Panc1 (cell line): ENCODE measurements around the gene CPA2. TPM values are rescaled to one million over a fixed set of nuclear protein-coding genes. Genes with fewer than 3 reads are reported as not detected.
A peak's percentile ranks its signal among the peaks of the same experiment; 100 is the strongest.

Source experiments
- ATAC-seq: fragments of 200-7000 bp; cut with Tn5 transposase; 2 replicates; pipeline ENCODE4 v1.9.1; 2020; ENCODE audit warnings: mild to moderate bottlenecking, moderate library complexity
- Bru-seq: library from RNA; stranded (reverse); fragments of 400-500 nt; gene quantifications from one replicate; lab custom pipeline; 2021; lab: Mats Ljungman, UMichigan
- BruChase-seq, 2 experiments: library from RNA; stranded (reverse); fragments of 400-500 nt; gene quantifications; one replicate each; lab custom pipeline; 2021; lab: Mats Ljungman, UMichigan
- BruUV-seq: library from RNA; stranded (reverse); fragments of 400-500 nt; replicated peaks from 2 replicates; lab custom pipeline; 2021; lab: Mats Ljungman, UMichigan
- CTCF ChIA-PET: fragments of 300-600 bp; sonication (Branson Sonifier 250); formaldehyde crosslinking; loops from one replicate; lab custom pipeline; 2022; ENCODE audit warnings: antibody characterized with exemption; lab: Charles Lee
- POLR2A ChIA-PET: fragments of 300-600 bp; sonication (Branson Sonifier 250); formaldehyde crosslinking; loops from one replicate; lab custom pipeline; 2022; ENCODE audit warnings: antibody characterized with exemption; lab: Charles Lee
- DNase-seq: peaks from one replicate; pipeline ENCODE4 v3.0.0-alpha.2; 2010; ENCODE audit warnings: low read depth, low spot score
- H3K27ac ChIP-seq: 2 replicates; pipeline ENCODE4 v1.5.1; 2011; ENCODE audit warnings: mild to moderate bottlenecking, low read length, inconsistent platforms
- H3K27me3 ChIP-seq: fragments of 200-500 bp; sonication (Bioruptor generic); 2 replicates; pipeline ENCODE4 v1.6.0; 2014; ENCODE audit warnings: low read length, inconsistent platforms; ENCODE audit not compliant: control insufficient read depth, insufficient read depth
- H3K36me3 ChIP-seq: fragments of 200-500 bp; sonication (Bioruptor generic); 2 replicates; pipeline ENCODE4 v1.5.1; 2014; ENCODE audit warnings: inconsistent platforms, mild to moderate bottlenecking, low read length, moderate library complexity; ENCODE audit not compliant: control insufficient read depth, insufficient read depth
- H3K4me1 ChIP-seq: 2 replicates; pipeline ENCODE4 v1.5.1; 2011; ENCODE audit warnings: inconsistent platforms, mild to moderate bottlenecking, low read length, moderate library complexity; ENCODE audit not compliant: control insufficient read depth, insufficient read depth
- H3K4me3 ChIP-seq, 2 experiments: 2 replicates each; pipeline ENCODE4 v1.5.1; 2011 to 2012; ENCODE audit warnings: low read depth in 2 of 2, low read length in 2 of 2, mild to moderate bottlenecking in 2 of 2, inconsistent platforms in 1 of 2, moderate library complexity in 1 of 2
- H3K9me3 ChIP-seq: fragments of 200-500 bp; sonication (Bioruptor generic); 2 replicates; pipeline ENCODE4 v1.5.1; 2014; ENCODE audit warnings: low read depth, mild to moderate bottlenecking, inconsistent platforms, low read length, moderate library complexity; ENCODE audit not compliant: control insufficient read depth, insufficient read depth
- POLR2AphosphoS5 ChIP-seq: IDR thresholded peaks from 2 replicates; pipeline ENCODE4 v1.6.1; 2012; ENCODE audit warnings: mild to moderate bottlenecking, low read depth, low read length, moderate library complexity
- SIN3A ChIP-seq: IDR thresholded peaks from 2 replicates; pipeline ENCODE4 v1.6.1; 2012; ENCODE audit warnings: low read depth, mild to moderate bottlenecking, low read length, moderate library complexity, borderline replicate concordance; ENCODE audit not compliant: insufficient read depth
- TCF7L2 ChIP-seq: IDR thresholded peaks from 2 replicates; pipeline ENCODE4 v1.6.1; 2011; ENCODE audit warnings: mild to moderate bottlenecking, low read depth, low read length, inconsistent platforms
- in situ Hi-C: cut with HindIII; loops from 2 replicates; pipeline ENCODE4 v1.10.0; 2016; ENCODE audit warnings: low sequenced_read_pairs, low pct_unique_long_range_greater_than_20kb
- intact Hi-C: fragments of 100-400 bp; cut with micrococcal nuclease; formaldehyde crosslinking; loops from one replicate; pipeline ENCODE4 v1.10.0; 2022; ENCODE audit not compliant: unreplicated experiment
- long read RNA-seq: library from polyadenylated mRNA; unstranded; transcript quantifications from one replicate; pipeline ENCODE4 v2.0.0, GENCODE V29; 2021; ENCODE audit not compliant: unreplicated experiment
- polyA plus RNA-seq: library from polyadenylated mRNA; unstranded; fragments of >200 nt; gene quantifications from one replicate; pipeline ENCODE4 v1.2.1, GENCODE V29; 2012; ENCODE audit warnings: missing spikeins; ENCODE audit not compliant: insufficient read length
- total RNA-seq: library from RNA; stranded (reverse); gene quantifications from one replicate; pipeline ENCODE4 v1.2.1, GENCODE V29; 2021; ENCODE audit not compliant: unreplicated experiment
- TF ChIP-seq, protein P1 (sequence below), 2 experiments: IDR thresholded peaks; 2 replicates each; pipeline ENCODE4 v1.6.1; 2011 to 2012; ENCODE audit warnings: low read depth in 2 of 2, control low read depth in 1 of 2, low read length in 1 of 2, mild to moderate bottlenecking in 1 of 2, moderate library complexity in 1 of 2; ENCODE audit not compliant: insufficient read depth in 1 of 2
- TF ChIP-seq, protein P2 (sequence below): fragments of 450-650 bp; IDR thresholded peaks from 2 replicates; pipeline ENCODE4 v1.5.1; 2017; ENCODE audit warnings: mild to moderate bottlenecking

CPA2 gene
- total RNA-seq (0.87 TPM), Bru-seq, nascent RNA (not detected), BruChase-seq, experiment 1, labeled RNA remaining after a 2-hour chase (not detected), BruChase-seq, experiment 2, labeled RNA remaining after a 6-hour chase (percentile 4 among the genes with signal in this experiment)
- not detected for polyA plus RNA-seq
- long read RNA-seq, result 0 reads

DNA sequence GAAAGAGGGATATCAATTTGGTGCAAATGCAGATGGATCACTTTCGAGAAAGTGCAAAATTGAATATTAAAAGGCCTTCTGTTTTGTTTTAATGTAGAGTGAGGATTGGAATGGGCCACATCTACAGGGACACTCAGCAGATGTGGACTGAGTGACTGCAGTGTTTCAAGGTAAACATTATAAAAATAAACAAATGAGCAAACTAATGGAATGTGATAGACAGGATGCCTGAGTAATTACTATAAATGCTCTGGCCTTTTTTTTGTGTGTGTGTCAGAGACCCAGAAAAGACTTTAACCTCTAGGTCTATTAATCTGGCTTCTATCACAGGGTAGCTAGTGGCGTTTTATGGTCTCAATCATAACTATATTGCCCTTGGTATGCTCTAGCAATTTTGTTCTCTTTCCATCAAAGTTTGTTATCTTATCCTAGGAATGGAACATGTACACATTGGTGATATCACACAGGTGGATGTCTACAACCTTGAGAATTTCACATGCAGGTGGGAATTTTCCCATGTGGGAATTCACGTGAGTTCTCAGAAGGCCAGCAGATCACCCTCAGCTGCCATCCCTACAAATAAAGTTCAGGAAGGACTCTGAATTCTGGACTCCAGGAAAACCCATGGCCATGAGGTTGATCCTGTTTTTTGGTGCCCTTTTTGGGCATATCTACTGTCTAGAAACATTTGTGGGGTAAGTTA lies at the start of gene CPA2:
Gene CPA2 (plus strand): TSS at position 606 of the 703 bp plus-strand sequence. CDS start 19 bp downstream, at position 625.
- Histone ChIP-seq H3K27me3 (no peaks in the 10 kb centered on the region), H3K36me3 (no peaks in the 10 kb centered on the region), H3K27ac (no peak within 1 kb of the TSS), H3K4me3 (no peak within 1 kb of the TSS), H3K9me3 (no peaks in the 10 kb centered on the region), H3K4me1 (no peaks in the 10 kb centered on the region)
- no TSS peak for BruUV-seq
- DNase-seq (no peak), ATAC-seq (no peak)
- in situ Hi-C loops, result no loop called here
- CTCF ChIA-PET, result no interaction called here
- POLR2A ChIA-PET, result no interaction called here
- intact Hi-C loops, result no loop called here
- TF ChIP-seq SIN3A, result no peak
- TF ChIP-seq, protein P1, sequence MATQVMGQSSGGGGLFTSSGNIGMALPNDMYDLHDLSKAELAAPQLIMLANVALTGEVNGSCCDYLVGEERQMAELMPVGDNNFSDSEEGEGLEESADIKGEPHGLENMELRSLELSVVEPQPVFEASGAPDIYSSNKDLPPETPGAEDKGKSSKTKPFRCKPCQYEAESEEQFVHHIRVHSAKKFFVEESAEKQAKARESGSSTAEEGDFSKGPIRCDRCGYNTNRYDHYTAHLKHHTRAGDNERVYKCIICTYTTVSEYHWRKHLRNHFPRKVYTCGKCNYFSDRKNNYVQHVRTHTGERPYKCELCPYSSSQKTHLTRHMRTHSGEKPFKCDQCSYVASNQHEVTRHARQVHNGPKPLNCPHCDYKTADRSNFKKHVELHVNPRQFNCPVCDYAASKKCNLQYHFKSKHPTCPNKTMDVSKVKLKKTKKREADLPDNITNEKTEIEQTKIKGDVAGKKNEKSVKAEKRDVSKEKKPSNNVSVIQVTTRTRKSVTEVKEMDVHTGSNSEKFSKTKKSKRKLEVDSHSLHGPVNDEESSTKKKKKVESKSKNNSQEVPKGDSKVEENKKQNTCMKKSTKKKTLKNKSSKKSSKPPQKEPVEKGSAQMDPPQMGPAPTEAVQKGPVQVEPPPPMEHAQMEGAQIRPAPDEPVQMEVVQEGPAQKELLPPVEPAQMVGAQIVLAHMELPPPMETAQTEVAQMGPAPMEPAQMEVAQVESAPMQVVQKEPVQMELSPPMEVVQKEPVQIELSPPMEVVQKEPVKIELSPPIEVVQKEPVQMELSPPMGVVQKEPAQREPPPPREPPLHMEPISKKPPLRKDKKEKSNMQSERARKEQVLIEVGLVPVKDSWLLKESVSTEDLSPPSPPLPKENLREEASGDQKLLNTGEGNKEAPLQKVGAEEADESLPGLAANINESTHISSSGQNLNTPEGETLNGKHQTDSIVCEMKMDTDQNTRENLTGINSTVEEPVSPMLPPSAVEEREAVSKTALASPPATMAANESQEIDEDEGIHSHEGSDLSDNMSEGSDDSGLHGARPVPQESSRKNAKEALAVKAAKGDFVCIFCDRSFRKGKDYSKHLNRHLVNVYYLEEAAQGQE (IDR thresholded peaks at IDR 0.05; ENCODE audit: insufficient read depth in 1 of 2, low read depth in 2 of 2, low read length in 1 of 2), result no peak
- TF ChIP-seq, protein P2, sequence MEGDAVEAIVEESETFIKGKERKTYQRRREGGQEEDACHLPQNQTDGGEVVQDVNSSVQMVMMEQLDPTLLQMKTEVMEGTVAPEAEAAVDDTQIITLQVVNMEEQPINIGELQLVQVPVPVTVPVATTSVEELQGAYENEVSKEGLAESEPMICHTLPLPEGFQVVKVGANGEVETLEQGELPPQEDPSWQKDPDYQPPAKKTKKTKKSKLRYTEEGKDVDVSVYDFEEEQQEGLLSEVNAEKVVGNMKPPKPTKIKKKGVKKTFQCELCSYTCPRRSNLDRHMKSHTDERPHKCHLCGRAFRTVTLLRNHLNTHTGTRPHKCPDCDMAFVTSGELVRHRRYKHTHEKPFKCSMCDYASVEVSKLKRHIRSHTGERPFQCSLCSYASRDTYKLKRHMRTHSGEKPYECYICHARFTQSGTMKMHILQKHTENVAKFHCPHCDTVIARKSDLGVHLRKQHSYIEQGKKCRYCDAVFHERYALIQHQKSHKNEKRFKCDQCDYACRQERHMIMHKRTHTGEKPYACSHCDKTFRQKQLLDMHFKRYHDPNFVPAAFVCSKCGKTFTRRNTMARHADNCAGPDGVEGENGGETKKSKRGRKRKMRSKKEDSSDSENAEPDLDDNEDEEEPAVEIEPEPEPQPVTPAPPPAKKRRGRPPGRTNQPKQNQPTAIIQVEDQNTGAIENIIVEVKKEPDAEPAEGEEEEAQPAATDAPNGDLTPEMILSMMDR, result no peak
- TF ChIP-seq TCF7L2, result no peak
- no peak for TF ChIP-seq POLR2AphosphoS5

DNA sequence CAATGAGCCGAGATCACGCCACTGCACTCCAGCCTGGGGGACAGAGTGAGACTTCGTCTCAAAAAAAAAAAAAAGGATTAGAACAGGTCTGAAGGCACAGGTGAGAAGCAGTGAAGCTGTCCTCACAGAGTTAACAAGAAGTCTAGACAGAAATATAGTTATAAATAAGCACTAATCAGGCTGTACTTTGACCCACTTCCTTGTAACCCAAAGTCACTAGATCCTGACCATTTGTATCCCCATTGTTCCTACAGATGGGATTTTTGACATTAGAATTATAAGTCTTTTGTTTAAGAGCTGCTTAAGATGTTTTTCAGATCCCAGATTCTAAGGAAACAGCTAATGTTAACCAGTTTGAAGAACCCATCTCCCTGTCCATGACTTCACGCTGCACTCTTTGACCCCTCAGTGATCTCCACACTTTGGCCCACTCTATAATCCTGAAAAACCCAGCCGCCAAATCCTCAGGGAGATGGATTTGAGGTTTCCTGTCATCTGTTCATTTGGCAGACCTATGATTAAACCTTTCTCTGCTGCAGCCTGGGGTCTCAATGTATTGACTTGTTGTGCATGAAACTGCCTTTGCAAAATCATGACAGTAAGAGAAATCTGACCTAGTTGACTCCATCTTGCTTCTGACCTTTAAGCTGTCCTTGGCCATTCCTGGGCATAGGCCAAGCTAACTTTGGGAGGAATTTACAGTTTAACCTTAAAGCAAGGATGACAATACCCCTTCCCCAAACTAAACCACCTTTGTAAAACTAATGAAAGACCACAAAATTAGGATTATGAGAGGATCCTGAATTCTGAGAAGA lies 47.6 kb upstream of the CPA2 start:
- Histone ChIP-seq H3K9me3 (no peaks in the 10 kb centered on the region), H3K36me3 (no peaks in the 10 kb centered on the region), H3K4me3 (no peak overlapping the region), H3K27ac (no peak overlapping the region), H3K27me3 (no peaks in the 10 kb centered on the region), H3K4me1 (no peaks in the 10 kb centered on the region)
- in situ Hi-C loops (no loop called here), intact Hi-C loops (no loop called here)
- POLR2A ChIA-PET, result no interaction called here
- ATAC-seq (no peak), DNase-seq (no peak)
- no TSS peak for BruUV-seq
- CTCF ChIA-PET, result no interaction called here
- TF ChIP-seq, protein P1 (IDR thresholded peaks at IDR 0.05; ENCODE audit: insufficient read depth in 1 of 2, low read depth in 2 of 2, low read length in 1 of 2), result no peak
- no peak for TF ChIP-seq SIN3A
- TF ChIP-seq, protein P2, result no peak
